Measurements from ENCODE around the gene KASH5. TPM values are rescaled to one million over a fixed set of nuclear protein-coding genes. Genes with fewer than 3 reads are reported as not detected.

KASH5 gene
- total RNA-seq, 4 donors from 2014 or later = not detected

- WGBS = 19% methylated on average over 36 of the region's 42 CpGs
- Histone ChIP-seq H3K27me3 (peaks cover 96% of the 10 kb centered on the region), H3K36me3 (no peaks in the 10 kb centered on the region), H3K27ac (no peak overlapping the region), H3K4me3 (no peak overlapping the region), H3K9me3 (no peaks in the 10 kb centered on the region), H3K4me1 (peaks cover 12% of the 10 kb centered on the region)
- DNase-seq (ENCODE audit: low spot score in 2 of 2) = no peak
- TF ChIP-seq CTCF (IDR thresholded peaks at IDR 0.05) (no peak), POLR2A (IDR thresholded peaks at IDR 0.05) (no peak), POLR2AphosphoS5 (IDR thresholded peaks at IDR 0.05) (no peak), EP300 (IDR thresholded peaks at IDR 0.05) (no peak)
These were observed 48.5 kb downstream of the KASH5 start for GRCh38 chr19:49436381-49437017.

- 18% methylated on average over 8 of the region's 8 CpGs for WGBS
- peaks cover 19% of the 10 kb centered on the region for H3K4me1 ChIP-seq
- no peaks in the 10 kb centered on the region for H3K36me3 ChIP-seq
- no peaks in the 10 kb centered on the region for H3K9me3 ChIP-seq
- no peak for DNase-seq (ENCODE audit: low spot score in 2 of 2)
- H3K27me3 ChIP-seq = peaks cover 96% of the 10 kb centered on the region
- no peak overlapping the region for H3K27ac ChIP-seq
- H3K4me3 ChIP-seq = no peak overlapping the region
- TF ChIP-seq EP300 (IDR thresholded peaks at IDR 0.05) (no peak), POLR2AphosphoS5 (IDR thresholded peaks at IDR 0.05) (no peak), CTCF (IDR thresholded peaks at IDR 0.05) (no peak)
These were observed 49.2 kb downstream of the KASH5 start for GRCh38 chr19:49437231-49437630.

- Histone ChIP-seq H3K9me3 (no peaks in the 10 kb centered on the region), H3K27ac (no peak overlapping the region), H3K36me3 (no peaks in the 10 kb centered on the region), H3K4me1 (peaks cover 27% of the 10 kb centered on the region), H3K4me3 (no peak overlapping the region), H3K27me3 (peaks cover 87% of the 10 kb centered on the region)
- no peak for TF ChIP-seq POLR2A (IDR thresholded peaks at IDR 0.05)
- TF ChIP-seq CTCF (IDR thresholded peaks at IDR 0.05) = no peak
- TF ChIP-seq EP300 (IDR thresholded peaks at IDR 0.05) = no peak
- 20% methylated on average over 6 of the region's 6 CpGs for WGBS
- DNase-seq (ENCODE audit: low spot score in 2 of 2) = no peak
These were observed 50.2 kb downstream of the KASH5 start for GRCh38 chr19:49438261-49438660.

GRCh38 chr19:49439836-49440235, 51.8 kb downstream of the KASH5 start:
- 43% methylated on average over 6 of the region's 6 CpGs for WGBS
- Histone ChIP-seq H3K27me3 (peaks cover 71% of the 10 kb centered on the region), H3K36me3 (no peaks in the 10 kb centered on the region), H3K9me3 (no peaks in the 10 kb centered on the region), H3K27ac (no peak overlapping the region), H3K4me3 (no peak overlapping the region), H3K4me1 (peaks cover 35% of the 10 kb centered on the region)
- TF ChIP-seq POLR2AphosphoS5 (IDR thresholded peaks at IDR 0.05) (no peak), EP300 (IDR thresholded peaks at IDR 0.05) (no peak), POLR2A (IDR thresholded peaks at IDR 0.05) (no peak), CTCF (IDR thresholded peaks at IDR 0.05) (no peak)
- no peak for DNase-seq (ENCODE audit: low spot score in 2 of 2)

GRCh38 chr19:49440439-49441209, 52.6 kb downstream of the KASH5 start:
- Histone ChIP-seq H3K9me3 (no peaks in the 10 kb centered on the region), H3K4me3 (peak overlapping the region; percentile 78), H3K36me3 (no peaks in the 10 kb centered on the region), H3K27me3 (peaks cover 64% of the 10 kb centered on the region), H3K4me1 (peaks cover 35% of the 10 kb centered on the region), H3K27ac (no peak overlapping the region)
- peak in 1 of 2 donors; percentile 75 for DNase-seq (ENCODE audit: low spot score in 2 of 2)
- no peak for TF ChIP-seq POLR2A (IDR thresholded peaks at IDR 0.05)
- no peak for TF ChIP-seq EP300 (IDR thresholded peaks at IDR 0.05)
- no peak for TF ChIP-seq POLR2AphosphoS5 (IDR thresholded peaks at IDR 0.05)
- TF ChIP-seq CTCF (IDR thresholded peaks at IDR 0.05) = no peak
- WGBS = 18% methylated on average over 19 of the region's 19 CpGs
